Astrocyte of the cerebellum (primary cell): Measurements from ENCODE around the gene MYL10.

Experiments
- DNase-seq: peaks from one replicate; pipeline ENCODE4 v3.0.0-alpha.2; 2011; ENCODE audit warnings: low read depth
- H3K4me3 ChIP-seq: 2 replicates; pipeline ENCODE4 v1.5.1; 2011; ENCODE audit warnings: mild to moderate bottlenecking, low read depth, low read length, moderate library complexity
- CTCF ChIP-seq: IDR thresholded peaks from 2 replicates; pipeline ENCODE4 v1.5.1; 2012; ENCODE audit warnings: low read length, low read depth, moderate library complexity, mild to moderate bottlenecking; ENCODE audit errors: missing control alignments
- in situ Hi-C: cut with HindIII; loops from 2 replicates; pipeline ENCODE4 v1.10.0; 2017; ENCODE audit warnings: low sequenced_read_pairs

The MYL10 gene

GRCh38 chr7:101615446-101615845 is 13.7 kb downstream of the MYL10 start:
- no peak for DNase-seq
- in situ Hi-C loops, result no loop called here
- no peak overlapping the region for H3K4me3 ChIP-seq
- no peak for TF ChIP-seq CTCF

- no peak for DNase-seq
- no peak overlapping the region for H3K4me3 ChIP-seq
- TF ChIP-seq CTCF, result no peak
- in situ Hi-C loops, result no loop called here
These were observed 14.2 kb downstream of the MYL10 start for GRCh38 chr7:101614939-101615302.

- no peak for DNase-seq
- no peak overlapping the region for H3K4me3 ChIP-seq
- in situ Hi-C loops, result no loop called here
- TF ChIP-seq CTCF, result no peak
These were observed 14.8 kb downstream of the MYL10 start for GRCh38 chr7:101614098-101614938.

- in situ Hi-C loops, result no loop called here
- no peak overlapping the region for H3K4me3 ChIP-seq
- no peak for TF ChIP-seq CTCF
- no peak for DNase-seq
These were observed 16.1 kb downstream of the MYL10 start for GRCh38 chr7:101612885-101613515.

- in situ Hi-C loops, result no loop called here
- no peak overlapping the region for H3K4me3 ChIP-seq
- TF ChIP-seq CTCF, result no peak
- DNase-seq, result no peak
These were observed 20.1 kb downstream of the MYL10 start for GRCh38 chr7:101608772-101609713.

GRCh38 chr7:101606498-101606923 is 22.6 kb downstream of the MYL10 start:
- no peak overlapping the region for H3K4me3 ChIP-seq
- no peak for DNase-seq
- no peak for TF ChIP-seq CTCF
- in situ Hi-C loops, result no loop called here
